Measurements from ENCODE around the gene TANC1.

- TF ChIP-seq, protein P1, sequence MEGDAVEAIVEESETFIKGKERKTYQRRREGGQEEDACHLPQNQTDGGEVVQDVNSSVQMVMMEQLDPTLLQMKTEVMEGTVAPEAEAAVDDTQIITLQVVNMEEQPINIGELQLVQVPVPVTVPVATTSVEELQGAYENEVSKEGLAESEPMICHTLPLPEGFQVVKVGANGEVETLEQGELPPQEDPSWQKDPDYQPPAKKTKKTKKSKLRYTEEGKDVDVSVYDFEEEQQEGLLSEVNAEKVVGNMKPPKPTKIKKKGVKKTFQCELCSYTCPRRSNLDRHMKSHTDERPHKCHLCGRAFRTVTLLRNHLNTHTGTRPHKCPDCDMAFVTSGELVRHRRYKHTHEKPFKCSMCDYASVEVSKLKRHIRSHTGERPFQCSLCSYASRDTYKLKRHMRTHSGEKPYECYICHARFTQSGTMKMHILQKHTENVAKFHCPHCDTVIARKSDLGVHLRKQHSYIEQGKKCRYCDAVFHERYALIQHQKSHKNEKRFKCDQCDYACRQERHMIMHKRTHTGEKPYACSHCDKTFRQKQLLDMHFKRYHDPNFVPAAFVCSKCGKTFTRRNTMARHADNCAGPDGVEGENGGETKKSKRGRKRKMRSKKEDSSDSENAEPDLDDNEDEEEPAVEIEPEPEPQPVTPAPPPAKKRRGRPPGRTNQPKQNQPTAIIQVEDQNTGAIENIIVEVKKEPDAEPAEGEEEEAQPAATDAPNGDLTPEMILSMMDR (IDR thresholded peaks at IDR 0.05; ENCODE audit: extremely low read depth in 1 of 2, insufficient read depth in 1 of 2, low read depth in 1 of 2, low read length in 2 of 2) = no peak
- TF ChIP-seq POLR2A (IDR thresholded peaks at IDR 0.05; ENCODE audit: low read depth, low read length) = no peak
- TF ChIP-seq, protein P2, sequence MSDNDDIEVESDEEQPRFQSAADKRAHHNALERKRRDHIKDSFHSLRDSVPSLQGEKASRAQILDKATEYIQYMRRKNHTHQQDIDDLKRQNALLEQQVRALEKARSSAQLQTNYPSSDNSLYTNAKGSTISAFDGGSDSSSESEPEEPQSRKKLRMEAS (IDR thresholded peaks at IDR 0.05; ENCODE audit: insufficient read depth, insufficient read length) = no peak
- no peak for TF ChIP-seq GATA2 (IDR thresholded peaks at IDR 0.05; ENCODE audit: insufficient read depth, insufficient read length, low read depth, low read length)
- TF ChIP-seq EZH2 (IDR thresholded peaks at IDR 0.05; ENCODE audit: borderline replicate concordance, low read depth, low read length, severe bottlenecking) = no peak
- TF ChIP-seq POLR2AphosphoS5 (IDR thresholded peaks at IDR 0.05; ENCODE audit: insufficient read depth, low read depth, low read length) = no peak
- TF ChIP-seq MYC (IDR thresholded peaks at IDR 0.05; ENCODE audit: low read depth, low read length) = no peak
- no peak for TF ChIP-seq JUN (IDR thresholded peaks at IDR 0.05; ENCODE audit: borderline replicate concordance, insufficient read depth, insufficient read length, low read depth)
Observed at GRCh38 chr2:158973116-158973956, 4.9 kb downstream of the TANC1 start.
